ENCODE results near the gene LIMA1.
"Not testable (repeated sequence)": the region's sequence is repeated elsewhere in the genome, so short reads cannot be mapped to it uniquely, and the experiment has no call there.

Gene LIMA1

GRCh38 chr12:50224026-50224692 lies 59.2 kb downstream of the LIMA1 start:
- Histone ChIP-seq H3K9ac (ENCODE audit: low read depth, low read length) (no peak overlapping the region), H3K9me3 (ENCODE audit: control insufficient read depth, insufficient read depth, low read length) (no peaks in the 10 kb centered on the region), H3K36me3 (ENCODE audit: insufficient read depth, low read length) (no peaks in the 10 kb centered on the region), H3K4me1 (ENCODE audit: insufficient read depth, low read length) (peaks cover 11% of the 10 kb centered on the region)

- Histone ChIP-seq H3K36me3 (ENCODE audit: insufficient read depth, low read length) (peaks cover 3% of the 10 kb centered on the region; the same call in 1 of the 2 replicates), H3K4me1 (ENCODE audit: insufficient read depth, low read length) (peaks cover 11% of the 10 kb centered on the region), H3K9me3 (ENCODE audit: control insufficient read depth, insufficient read depth, low read length) (no peaks in the 10 kb centered on the region), H3K9ac (ENCODE audit: low read depth, low read length) (peak overlapping the region; percentile 48)
These were observed 61.0 kb downstream of the LIMA1 start for GRCh38 chr12:50222275-50222783.

GRCh38 chr12:50221228-50222008 lies 61.9 kb downstream of the LIMA1 start:
- peak overlapping the region; percentile 48 for H3K9ac ChIP-seq (ENCODE audit: low read depth, low read length)
- H3K4me1 ChIP-seq (ENCODE audit: insufficient read depth, low read length), result peaks cover 11% of the 10 kb centered on the region
- H3K36me3 ChIP-seq (ENCODE audit: insufficient read depth, low read length), result peaks cover 3% of the 10 kb centered on the region; the same call in 1 of the 2 replicates
- H3K9me3 ChIP-seq (ENCODE audit: control insufficient read depth, insufficient read depth, low read length), result no peaks in the 10 kb centered on the region

GRCh38 chr12:50220363-50220995 lies 62.8 kb downstream of the LIMA1 start:
- Histone ChIP-seq H3K9me3 (ENCODE audit: control insufficient read depth, insufficient read depth, low read length) (no peaks in the 10 kb centered on the region), H3K9ac (ENCODE audit: low read depth, low read length) (peak overlapping the region; percentile 48), H3K4me1 (ENCODE audit: insufficient read depth, low read length) (peaks cover 11% of the 10 kb centered on the region), H3K36me3 (ENCODE audit: insufficient read depth, low read length) (peaks cover 3% of the 10 kb centered on the region; the same call in 1 of the 2 replicates)

GRCh38 chr12:50219544-50219943 lies 63.8 kb downstream of the LIMA1 start:
- Histone ChIP-seq H3K36me3 (ENCODE audit: insufficient read depth, low read length) (peaks cover 3% of the 10 kb centered on the region; the same call in 1 of the 2 replicates), H3K9ac (ENCODE audit: low read depth, low read length) (no peak overlapping the region), H3K4me1 (ENCODE audit: insufficient read depth, low read length) (peaks cover 10% of the 10 kb centered on the region), H3K9me3 (ENCODE audit: control insufficient read depth, insufficient read depth, low read length) (no peaks in the 10 kb centered on the region)

GRCh38 chr12:50219001-50219400 lies 64.3 kb downstream of the LIMA1 start:
- not testable (repeated sequence) for H3K9ac ChIP-seq (ENCODE audit: low read depth, low read length); H3K36me3 ChIP-seq (ENCODE audit: insufficient read depth, low read length)

GRCh38 chr12:50218386-50218785 lies 64.9 kb downstream of the LIMA1 start:
- H3K36me3 ChIP-seq (ENCODE audit: insufficient read depth, low read length), result peaks cover 3% of the 10 kb centered on the region; the same call in 1 of the 2 replicates
- peaks cover 5% of the 10 kb centered on the region for H3K4me1 ChIP-seq (ENCODE audit: insufficient read depth, low read length)
- no peak overlapping the region for H3K9ac ChIP-seq (ENCODE audit: low read depth, low read length)
- no peaks in the 10 kb centered on the region for H3K9me3 ChIP-seq (ENCODE audit: control insufficient read depth, insufficient read depth, low read length)

More at GRCh38 chr12:50219001-50219400, 64.3 kb downstream of the LIMA1 start:
- H3K9me3 ChIP-seq (ENCODE audit: control insufficient read depth, insufficient read depth, low read length); H3K4me1 ChIP-seq (ENCODE audit: insufficient read depth, low read length): not testable (repeated sequence)

- peaks cover under 1% of the 10 kb centered on the region for H3K4me1 ChIP-seq (ENCODE audit: insufficient read depth, low read length)
- peaks cover 3% of the 10 kb centered on the region; the same call in 1 of the 2 replicates for H3K36me3 ChIP-seq (ENCODE audit: insufficient read depth, low read length)
- no peaks in the 10 kb centered on the region for H3K9me3 ChIP-seq (ENCODE audit: control insufficient read depth, insufficient read depth, low read length)
- H3K9ac ChIP-seq (ENCODE audit: low read depth, low read length), result no peak overlapping the region
These were observed 66.1 kb downstream of the LIMA1 start for GRCh38 chr12:50217202-50217601.

- Histone ChIP-seq H3K9me3 (ENCODE audit: control insufficient read depth, insufficient read depth, low read length) (no peaks in the 10 kb centered on the region), H3K9ac (ENCODE audit: low read depth, low read length) (no peak overlapping the region), H3K4me1 (ENCODE audit: insufficient read depth, low read length) (peaks cover 9% of the 10 kb centered on the region; the same call in 1 of the 2 replicates), H3K36me3 (ENCODE audit: insufficient read depth, low read length) (peaks cover 3% of the 10 kb centered on the region; the same call in 1 of the 2 replicates)
These were observed 68.3 kb downstream of the LIMA1 start for GRCh38 chr12:50215033-50215432.

- Histone ChIP-seq H3K36me3 (ENCODE audit: insufficient read depth, low read length) (peaks cover 3% of the 10 kb centered on the region; the same call in 1 of the 2 replicates), H3K9ac (ENCODE audit: low read depth, low read length) (no peak overlapping the region), H3K9me3 (ENCODE audit: control insufficient read depth, insufficient read depth, low read length) (no peaks in the 10 kb centered on the region), H3K4me1 (ENCODE audit: insufficient read depth, low read length) (peaks cover 9% of the 10 kb centered on the region; the same call in 1 of the 2 replicates)
These were observed 69.3 kb downstream of the LIMA1 start for GRCh38 chr12:50214018-50214417.

- H3K4me1 ChIP-seq (ENCODE audit: insufficient read depth, low read length), result peaks cover 9% of the 10 kb centered on the region; the same call in 1 of the 2 replicates
- peaks cover 2% of the 10 kb centered on the region; the same call in 1 of the 2 replicates for H3K36me3 ChIP-seq (ENCODE audit: insufficient read depth, low read length)
- H3K9me3 ChIP-seq (ENCODE audit: control insufficient read depth, insufficient read depth, low read length), result no peaks in the 10 kb centered on the region
- H3K9ac ChIP-seq (ENCODE audit: low read depth, low read length), result no peak overlapping the region
These were observed 69.9 kb downstream of the LIMA1 start for GRCh38 chr12:50213439-50213838.

GRCh38 chr12:50212071-50212467 lies 71.3 kb downstream of the LIMA1 start:
- H3K9me3 ChIP-seq (ENCODE audit: control insufficient read depth, insufficient read depth, low read length), result no peaks in the 10 kb centered on the region
- no peak overlapping the region; the same call in 1 of the 2 replicates for H3K9ac ChIP-seq (ENCODE audit: low read depth, low read length)
- peaks cover 9% of the 10 kb centered on the region; the same call in 1 of the 2 replicates for H3K4me1 ChIP-seq (ENCODE audit: insufficient read depth, low read length)
- H3K36me3 ChIP-seq (ENCODE audit: insufficient read depth, low read length), result no peaks in the 10 kb centered on the region

GRCh38 chr12:50211392-50212070 lies 71.8 kb downstream of the LIMA1 start:
- Histone ChIP-seq H3K4me1 (ENCODE audit: insufficient read depth, low read length) (peaks cover 9% of the 10 kb centered on the region; the same call in 1 of the 2 replicates), H3K9ac (ENCODE audit: low read depth, low read length) (no peak overlapping the region), H3K36me3 (ENCODE audit: insufficient read depth, low read length) (no peaks in the 10 kb centered on the region), H3K9me3 (ENCODE audit: control insufficient read depth, insufficient read depth, low read length) (no peaks in the 10 kb centered on the region)

GRCh38 chr12:50207424-50207823 lies 75.9 kb downstream of the LIMA1 start:
- Histone ChIP-seq H3K36me3 (ENCODE audit: insufficient read depth, low read length) (peaks cover 8% of the 10 kb centered on the region; the same call in 1 of the 2 replicates), H3K4me1 (ENCODE audit: insufficient read depth, low read length) (peaks cover 13% of the 10 kb centered on the region), H3K9me3 (ENCODE audit: control insufficient read depth, insufficient read depth, low read length) (no peaks in the 10 kb centered on the region), H3K9ac (ENCODE audit: low read depth, low read length) (no peak overlapping the region)

All from ES-I3 (cell line).